ENCODE results near the gene CAPN10.

GRCh38 chr2:240591226-240591625 is 4.7 kb downstream of the CAPN10 start:
- no peak for TF ChIP-seq CTCF (IDR thresholded peaks at IDR 0.05; ENCODE audit: insufficient read depth, low read length, poor library complexity, severe bottlenecking)
- TF ChIP-seq EZH2phosphoT487 (conservative IDR thresholded peaks at IDR 0.05; ENCODE audit: low read length), result no peak

Measured in SU-DHL-6 (cell line).